ENCODE measurements around the gene TMEM89.

The TMEM89 gene

DNA sequence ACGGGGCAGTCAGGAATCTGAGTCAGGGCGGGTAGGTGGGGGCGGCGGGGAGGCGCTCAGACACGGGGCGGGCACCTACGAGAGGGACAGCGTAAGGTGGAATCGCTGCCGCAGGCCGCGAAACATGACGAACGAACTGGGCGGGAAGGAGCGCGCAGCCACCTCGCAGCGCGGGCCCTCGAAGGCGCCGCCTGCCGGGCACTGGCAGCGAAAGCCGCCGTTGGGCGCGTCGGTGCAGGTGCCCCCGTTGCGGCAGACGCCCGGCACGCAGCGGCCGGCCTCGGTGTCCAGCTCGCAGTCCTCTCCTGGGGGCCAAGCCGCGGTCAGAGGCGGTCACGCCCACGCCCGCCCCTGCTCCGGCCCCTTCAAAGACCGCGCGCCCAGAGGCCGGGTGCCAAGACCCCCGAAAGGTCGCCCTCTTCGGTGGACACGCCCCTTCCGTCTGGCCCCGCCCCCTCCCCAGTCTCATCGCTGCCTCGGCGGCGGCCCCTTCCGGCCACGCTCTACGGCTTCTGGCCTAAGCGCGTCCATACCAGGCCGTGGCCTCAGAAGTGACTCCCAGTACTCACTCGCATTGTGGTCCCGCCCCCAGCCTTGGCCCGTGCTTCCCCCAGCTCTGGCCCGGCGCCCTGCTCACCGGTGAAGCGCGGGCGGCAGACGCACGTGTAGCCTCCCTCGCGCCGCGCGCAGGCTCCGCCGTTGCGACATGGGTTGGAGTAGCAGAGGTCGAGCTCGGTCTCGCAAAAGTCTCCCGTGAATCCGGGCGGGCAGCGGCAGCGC is 34.7 kb upstream of the TMEM89 start:
- no peaks in the 10 kb centered on the region for H3K36me3 ChIP-seq (replicated peaks; ENCODE audit: insufficient read depth, low read length)

DNA sequence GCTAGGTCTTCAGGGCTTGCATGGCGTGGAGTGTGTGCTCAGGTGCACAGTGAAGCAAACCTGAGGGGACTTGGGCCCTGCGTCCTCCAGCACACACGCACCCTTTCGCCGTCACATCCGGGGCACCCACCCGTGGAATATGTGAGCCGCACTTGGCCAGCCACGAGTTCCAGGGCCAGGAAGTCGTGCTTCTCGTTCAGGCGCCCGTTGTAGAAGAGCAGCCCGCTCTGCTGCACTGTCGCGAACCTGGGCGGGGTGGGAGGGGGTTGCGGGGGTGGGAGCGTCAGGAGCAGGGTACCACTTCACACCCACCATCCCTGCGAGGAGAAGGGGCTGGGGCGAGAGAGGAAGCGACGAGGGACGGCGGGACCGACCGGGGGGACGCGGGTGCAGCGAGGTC is 34.0 kb upstream of the TMEM89 start:
- Histone ChIP-seq H3K4me2 (ENCODE audit: low read depth, low read length) (peak overlapping the region; percentile 75; the same call in 1 of the 2 replicates), H3K27ac (ENCODE audit: low read length) (no peak overlapping the region), H2AFZ (ENCODE audit: low read length) (no peak overlapping the region), H3K9me2 (replicated peaks; ENCODE audit: insufficient read depth, low read length) (no peaks in the 10 kb centered on the region), H3K79me2 (ENCODE audit: low read length) (no peaks in the 10 kb centered on the region), H3K36me3 (replicated peaks; ENCODE audit: insufficient read depth, low read length) (no peaks in the 10 kb centered on the region), H3K4me3 (ENCODE audit: low read length) (no peak overlapping the region), H3K9me3 (replicated peaks; ENCODE audit: insufficient read depth, low read length) (no peaks in the 10 kb centered on the region), H3K4me1 (ENCODE audit: low read length) (peaks cover 23% of the 10 kb centered on the region), H3F3A (ENCODE audit: insufficient read depth, low read length) (peaks cover 9% of the 10 kb centered on the region; the same call in 1 of the 2 replicates), H3K27me3 (replicated peaks; ENCODE audit: insufficient read depth, low read length) (peaks cover 17% of the 10 kb centered on the region), H4K20me1 (ENCODE audit: insufficient read depth, low read length) (no peaks in the 10 kb centered on the region), H3K9ac (ENCODE audit: low read length) (no peak overlapping the region)
- TF ChIP-seq EZH2 (optimal IDR thresholded peaks at IDR 0.05; ENCODE audit: low read depth, low read length) (no peak), EZH2phosphoT487 (IDR thresholded peaks at IDR 0.05; ENCODE audit: low read length) (no peak)
- TF ChIP-seq, protein P1, sequence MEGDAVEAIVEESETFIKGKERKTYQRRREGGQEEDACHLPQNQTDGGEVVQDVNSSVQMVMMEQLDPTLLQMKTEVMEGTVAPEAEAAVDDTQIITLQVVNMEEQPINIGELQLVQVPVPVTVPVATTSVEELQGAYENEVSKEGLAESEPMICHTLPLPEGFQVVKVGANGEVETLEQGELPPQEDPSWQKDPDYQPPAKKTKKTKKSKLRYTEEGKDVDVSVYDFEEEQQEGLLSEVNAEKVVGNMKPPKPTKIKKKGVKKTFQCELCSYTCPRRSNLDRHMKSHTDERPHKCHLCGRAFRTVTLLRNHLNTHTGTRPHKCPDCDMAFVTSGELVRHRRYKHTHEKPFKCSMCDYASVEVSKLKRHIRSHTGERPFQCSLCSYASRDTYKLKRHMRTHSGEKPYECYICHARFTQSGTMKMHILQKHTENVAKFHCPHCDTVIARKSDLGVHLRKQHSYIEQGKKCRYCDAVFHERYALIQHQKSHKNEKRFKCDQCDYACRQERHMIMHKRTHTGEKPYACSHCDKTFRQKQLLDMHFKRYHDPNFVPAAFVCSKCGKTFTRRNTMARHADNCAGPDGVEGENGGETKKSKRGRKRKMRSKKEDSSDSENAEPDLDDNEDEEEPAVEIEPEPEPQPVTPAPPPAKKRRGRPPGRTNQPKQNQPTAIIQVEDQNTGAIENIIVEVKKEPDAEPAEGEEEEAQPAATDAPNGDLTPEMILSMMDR (IDR thresholded peaks at IDR 0.05; ENCODE audit: low read length) = no peak
- no peak for DNase-seq

More for the DNA sequence above, 34.7 kb upstream of the TMEM89 start:
- no peaks in the 10 kb centered on the region for H3K9me2 ChIP-seq (replicated peaks; ENCODE audit: insufficient read depth, low read length)
- peak overlapping the region; percentile 25; the same call in 1 of the 2 replicates for H3K9ac ChIP-seq (ENCODE audit: low read length)
- peaks cover 23% of the 10 kb centered on the region for H3K4me1 ChIP-seq (ENCODE audit: low read length)
- DNase-seq = peak; percentile 79
- H3K9me3 ChIP-seq (replicated peaks; ENCODE audit: insufficient read depth, low read length) = no peaks in the 10 kb centered on the region
- H4K20me1 ChIP-seq (ENCODE audit: insufficient read depth, low read length) = no peaks in the 10 kb centered on the region
- peak overlapping the region; percentile 70 for H2AFZ ChIP-seq (ENCODE audit: low read length)
- H3K4me2 ChIP-seq (ENCODE audit: low read depth, low read length) = peak overlapping the region; percentile 75; the same call in 1 of the 2 replicates
- TF ChIP-seq, protein P1 (IDR thresholded peaks at IDR 0.05; ENCODE audit: low read length) = peak; percentile 55
- no peak for TF ChIP-seq EZH2phosphoT487 (IDR thresholded peaks at IDR 0.05; ENCODE audit: low read length)
- H3F3A ChIP-seq (ENCODE audit: insufficient read depth, low read length) = peaks cover 9% of the 10 kb centered on the region; the same call in 1 of the 2 replicates
- peaks cover 17% of the 10 kb centered on the region for H3K27me3 ChIP-seq (replicated peaks; ENCODE audit: insufficient read depth, low read length)
- no peaks in the 10 kb centered on the region for H3K79me2 ChIP-seq (ENCODE audit: low read length)
- H3K4me3 ChIP-seq (ENCODE audit: low read length) = peak overlapping the region; percentile 60
- H3K27ac ChIP-seq (ENCODE audit: low read length) = no peak overlapping the region

DNA sequence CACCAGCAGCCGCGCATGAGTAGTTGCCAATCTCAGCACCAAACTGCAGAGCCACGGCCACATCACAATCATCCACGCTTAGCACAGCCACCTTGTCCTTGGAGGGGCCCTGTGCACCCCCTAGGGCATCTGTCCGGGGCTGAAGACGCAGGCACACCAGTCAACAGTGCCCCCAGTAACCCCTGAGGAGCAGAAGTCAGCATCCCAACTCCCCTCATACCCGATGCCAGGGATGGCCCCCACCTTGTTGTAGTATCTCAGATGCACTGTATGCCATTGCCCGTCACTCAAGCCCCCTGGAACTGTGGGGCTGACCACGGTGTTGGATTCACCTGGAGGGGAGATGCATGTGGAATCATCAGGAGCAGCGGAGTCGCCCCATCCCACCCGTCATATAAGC is 33.5 kb upstream of the TMEM89 start:
- Histone ChIP-seq H3K4me3 (ENCODE audit: low read length) (no peak overlapping the region), H3K27ac (ENCODE audit: low read length) (no peak overlapping the region), H3K79me2 (ENCODE audit: low read length) (no peaks in the 10 kb centered on the region), H3K27me3 (replicated peaks; ENCODE audit: insufficient read depth, low read length) (peaks cover 15% of the 10 kb centered on the region), H3K36me3 (replicated peaks; ENCODE audit: insufficient read depth, low read length) (no peaks in the 10 kb centered on the region), H3K9me2 (replicated peaks; ENCODE audit: insufficient read depth, low read length) (no peaks in the 10 kb centered on the region), H3F3A (ENCODE audit: insufficient read depth, low read length) (peaks cover 9% of the 10 kb centered on the region; the same call in 1 of the 2 replicates), H3K9me3 (replicated peaks; ENCODE audit: insufficient read depth, low read length) (no peaks in the 10 kb centered on the region), H4K20me1 (ENCODE audit: insufficient read depth, low read length) (no peaks in the 10 kb centered on the region), H3K4me1 (ENCODE audit: low read length) (peaks cover 23% of the 10 kb centered on the region), H3K9ac (ENCODE audit: low read length) (no peak overlapping the region), H2AFZ (ENCODE audit: low read length) (no peak overlapping the region), H3K4me2 (ENCODE audit: low read depth, low read length) (no peak overlapping the region)
- DNase-seq = no peak
- TF ChIP-seq, protein P1 (IDR thresholded peaks at IDR 0.05; ENCODE audit: low read length) = no peak
- TF ChIP-seq EZH2phosphoT487 (IDR thresholded peaks at IDR 0.05; ENCODE audit: low read length) (no peak), EZH2 (optimal IDR thresholded peaks at IDR 0.05; ENCODE audit: low read depth, low read length) (no peak)

Data from MM.1S (cell line).